K562 (cell line): ENCODE measurements around the gene SUCNR1. TPM values are rescaled to one million over a fixed set of nuclear protein-coding genes. Genes with fewer than 3 reads are reported as not detected.

ENCODE experiments used
- ATAC-seq: fragments of 200-7000 bp; cut with Tn5 transposase; 3 replicates; pipeline ENCODE4 v1.9.1; 2020; ENCODE audit warnings: moderate library complexity
- BruUV-seq: library from RNA; stranded (reverse); fragments of 400-500 nt; replicated peaks from 2 replicates; lab custom pipeline; 2021; lab: Mats Ljungman, UMichigan
- CTCF ChIA-PET: fragments of 300-600 bp; formaldehyde crosslinking; extraction: SDS; loops from one replicate; lab custom pipeline; 2021; ENCODE audit warnings: low intra/inter-chr PET ratio; lab: Yijun Ruan, JAX
- POLR2A ChIA-PET: fragments of 300-600, 350-650 bp; sonication (Branson Sonifier 250); formaldehyde crosslinking; extraction: SDS; loops from one replicate; lab custom pipeline; 2021; ENCODE audit warnings: antibody characterized with exemption, inconsistent platforms; lab: Yijun Ruan, JAX
- DNase-seq, 4 experiments: peaks; one replicate each; pipeline versions ENCODE4 v3.0.0 to v3.0.0-alpha.2; 2011 to 2018; ENCODE audit warnings: low spot score in 3 of 4, mixed read lengths in 3 of 4; ENCODE audit errors: extremely low read depth in 1 of 4
- FAIRE-seq: peaks from 2 replicates; lab custom pipeline; 2011; peaks lifted over from hg19 to GRCh38; lab: Jason Lieb, UNC
- H2AFZ ChIP-seq: 2 replicates; pipeline ENCODE4 v1.6.0; 2011; ENCODE audit warnings: low read depth, low read length, control low read depth, inconsistent platforms
- H3K27ac ChIP-seq: fragments of 200-600 bp; 3 replicates; pipeline ENCODE4 v1.8.0; 2011; ENCODE audit warnings: low read depth, mild to moderate bottlenecking, control low read depth, inconsistent platforms, low read length, moderate library complexity, mixed read lengths; ENCODE audit errors: extremely low read depth
- H3K27me3 ChIP-seq, 2 experiments: fragments of 300-600 bp in 1 of 2; 2 replicates in 1 of 2; 3 replicates in 1 of 2; pipeline versions ENCODE4 v1.6.0 to v1.8.0; 2011; ENCODE audit warnings: inconsistent platforms in 2 of 2, low read length in 2 of 2, mild to moderate bottlenecking in 1 of 2, mixed read lengths in 1 of 2, moderate library complexity in 1 of 2; ENCODE audit not compliant: control insufficient read depth in 2 of 2, insufficient read depth in 2 of 2
- H3K36me3 ChIP-seq: fragments of 300-600 bp; 3 replicates; pipeline ENCODE4 v1.8.0; 2011; ENCODE audit warnings: mild to moderate bottlenecking, low read length, inconsistent platforms; ENCODE audit not compliant: control insufficient read depth, insufficient read depth
- H3K4me1 ChIP-seq, 2 experiments: fragments of 200-600 bp in 1 of 2; replicated peaks in 1 of 2; 2 replicates in 1 of 2; 3 replicates in 1 of 2; pipeline versions ENCODE4 v1.5.1 to v1.8.0; 2011; ENCODE audit warnings: inconsistent platforms in 2 of 2, low read length in 2 of 2, mild to moderate bottlenecking in 1 of 2, mixed read lengths in 1 of 2, moderate library complexity in 1 of 2; ENCODE audit not compliant: control insufficient read depth in 2 of 2, insufficient read depth in 2 of 2
- H3K4me2 ChIP-seq: 2 replicates; pipeline ENCODE4 v1.6.1; 2011; ENCODE audit warnings: low read length, control low read depth, inconsistent platforms, mixed read lengths; ENCODE audit not compliant: insufficient read depth
- H3K4me3 ChIP-seq: fragments of 200-600 bp; sonication (generic), shearing (Covaris generic); 2 replicates; pipeline ENCODE4 v1.5.1; 2016; ENCODE audit warnings: control low read depth, inconsistent platforms
- H3K79me2 ChIP-seq: fragments of 200-600 bp; 3 replicates; pipeline ENCODE4 v1.8.0; 2011; ENCODE audit warnings: low read length, inconsistent platforms; ENCODE audit not compliant: control insufficient read depth, insufficient read depth
- H3K9ac ChIP-seq, 2 experiments: 2 replicates each; pipeline versions ENCODE4 v1.6.0 to v1.6.1; 2011; ENCODE audit warnings: low read depth in 2 of 2, low read length in 2 of 2, control low read depth in 1 of 2, inconsistent platforms in 1 of 2, mild to moderate bottlenecking in 1 of 2, mixed read lengths in 1 of 2; ENCODE audit not compliant: insufficient read depth in 1 of 2
- H3K9me1 ChIP-seq: one replicate; pipeline ENCODE4 v1.6.0; 2011; ENCODE audit warnings: inconsistent platforms, mild to moderate bottlenecking, low read length, moderate library complexity; ENCODE audit not compliant: control insufficient read depth, insufficient read depth
- H3K9me3 ChIP-seq: replicated peaks from 2 replicates; pipeline ENCODE4 v1.5.1; 2011; ENCODE audit warnings: low read depth, low read length, inconsistent platforms; ENCODE audit not compliant: control insufficient read depth, insufficient read depth
- H4K20me1 ChIP-seq: replicated peaks from 2 replicates; pipeline ENCODE4 v1.6.1; 2011; ENCODE audit warnings: low read length, inconsistent platforms, mixed read lengths; ENCODE audit not compliant: control insufficient read depth, insufficient read depth
- FOXJ3 ChIP-seq: sonication (generic); formaldehyde crosslinking; IDR thresholded peaks from 2 replicates; pipeline ENCODE4 v1.4.0; 2020; ENCODE audit warnings: mild to moderate bottlenecking, missing genetic modification reagents
- HDAC2 ChIP-seq: fragments of 450-650 bp; IDR thresholded peaks from 2 replicates; pipeline ENCODE4 v1.6.1; 2016; ENCODE audit warnings: mild to moderate bottlenecking
- LARP7 ChIP-seq: fragments of 450-650 bp; IDR thresholded peaks from 2 replicates; pipeline ENCODE4 v1.6.1; 2016
- NFRKB ChIP-seq: fragments of 450-650 bp; IDR thresholded peaks from 2 replicates; pipeline ENCODE4 v1.6.1; 2016; ENCODE audit warnings: low read depth
- RBFOX2 ChIP-seq: fragments of 200-400 bp; formaldehyde crosslinking; IDR thresholded peaks from 2 replicates; pipeline ENCODE4 v1.6.1; 2017; ENCODE audit warnings: low read depth, mild to moderate bottlenecking, low read length, moderate library complexity
- SIN3B ChIP-seq: fragments of 450-650 bp; IDR thresholded peaks from 2 replicates; pipeline ENCODE4 v1.6.1; 2017; ENCODE audit warnings: low read depth, mild to moderate bottlenecking, moderate library complexity
- TBP ChIP-seq: optimal IDR thresholded peaks from 2 replicates; pipeline ENCODE3; 2011; ENCODE audit warnings: low read depth, low read length, improper control_type of control experiment
- U2AF1 ChIP-seq: fragments of 200-400 bp; formaldehyde crosslinking; optimal IDR thresholded peaks from 2 replicates; pipeline ENCODE3; 2017; ENCODE audit warnings: mild to moderate bottlenecking, low read depth, low read length, moderate library complexity
- ZKSCAN1 ChIP-seq: fragments of 150-350 bp; IDR thresholded peaks from 2 replicates; pipeline ENCODE4 v1.6.1; 2016; ENCODE audit warnings: low read depth, low read length
- ZNF184 ChIP-seq: sonication (generic); formaldehyde crosslinking; IDR thresholded peaks from 2 replicates; pipeline ENCODE4 v1.5.0; 2020; ENCODE audit warnings: missing genetic modification reagents
- ZNF239 ChIP-seq: fragments of 250-450 bp; sonication (Bioruptor Pico); IDR thresholded peaks from 2 replicates; pipeline ENCODE4 v1.4.0; 2020; ENCODE audit warnings: mild to moderate bottlenecking
- ZSCAN29 ChIP-seq: fragments of 450-650 bp; IDR thresholded peaks from 2 replicates; pipeline ENCODE4 v1.6.1; 2017
- WGBS: fragments of 100-300 bp; shearing (Covaris generic); methylation state at CpG from one replicate; pipeline ENCODE4 v1.1.6; 2016; ENCODE audit warnings: low coverage, mixed read lengths; ENCODE audit not compliant: insufficient coverage; ENCODE audit errors: missing lambda C conversion rate; 5-methylcytosine and 5-hydroxymethylcytosine counted together
- in situ Hi-C: fragments of 300-500 bp; cut with MboI; formaldehyde crosslinking; loops from 4 replicates; pipeline ENCODE4 v1.15.0; 2018; ENCODE audit warnings: inconsistent platforms, mixed read lengths
- intact Hi-C: fragments of 100-400 bp; cut with micrococcal nuclease; formaldehyde crosslinking; loops from 2 replicates; pipeline ENCODE4 v1.14.2; 2022
- polyA plus RNA-seq, 8 experiments: library from polyadenylated mRNA; depleted of rRNA in 4 of 8; stranded (reverse) in 5 of 8; unstranded in 3 of 8; fragments of >200 nt; fragmentation: Nextera tagmentation in 2 of 8; fragmentation: Illumina TruSeq in 1 of 8; extraction: Ambion mirVana in 2 of 8; extraction: Trizol in 1 of 8; gene quantifications; 2 replicates each; pipeline versions ENCODE4 v1.2.1 to v1.2.3, GENCODE V29; 2011 to 2014; ENCODE audit warnings: inconsistent platforms in 1 of 8, missing spikeins in 1 of 8
- total RNA-seq, 7 experiments: library from RNA; depleted of rRNA in 6 of 7; stranded (reverse); fragments of >200 nt in 6 of 7; fragmentation: Illumina TruSeq in 2 of 7; extraction: Trizol in 2 of 7; gene quantifications; 2 replicates each; pipeline versions ENCODE4 v1.2.1 to v1.2.3, GENCODE V29; 2011 to 2021; ENCODE audit warnings: low replicate concordance in 1 of 7

The SUCNR1 gene
- total and polyA plus RNA-seq, 9 of the 15 experiments (the other 6 are each of a cell fraction or from before 2014, with no cell fraction given) = 0.04 to 0.54 (median 0.13) TPM

GRCh38 chr3:151856641-151857040 lies 16.8 kb upstream of the SUCNR1 start:
- CTCF ChIA-PET = no interaction called here
- no peak for TF ChIP-seq LARP7
- peak; percentile 65; the same call in 1 of the 2 replicates for TF ChIP-seq ZKSCAN1
- no peak for TF ChIP-seq RBFOX2
- no peak for TF ChIP-seq ZNF184 (CRISPR knock-in tag)
- no peak for TF ChIP-seq SIN3B
- POLR2A ChIA-PET = no interaction called here

GRCh38 chr3:151859233-151859673 lies 14.2 kb upstream of the SUCNR1 start:
- no TSS peak for BruUV-seq
- no peak overlapping the region for H2AFZ ChIP-seq
- DNase-seq (no peak), ATAC-seq (no peak), FAIRE-seq (no peak)
- TF ChIP-seq TBP = no peak
- no peak for TF ChIP-seq NFRKB
- no peak for TF ChIP-seq U2AF1
- no peak for TF ChIP-seq FOXJ3 (CRISPR knock-in tag)
- TF ChIP-seq ZNF239 (CRISPR knock-in tag) = no peak
- no peak for TF ChIP-seq ZSCAN29
- TF ChIP-seq HDAC2 = no peak
- H3K4me3 ChIP-seq = no peak overlapping the region
- H4K20me1 ChIP-seq = no peaks in the 10 kb centered on the region
- no peaks in the 10 kb centered on the region for H3K4me1 ChIP-seq
- H3K36me3 ChIP-seq = no peaks in the 10 kb centered on the region
- H3K9me3 ChIP-seq = no peaks in the 10 kb centered on the region
- H3K79me2 ChIP-seq = no peaks in the 10 kb centered on the region
- H3K27me3 ChIP-seq = no peaks in the 10 kb centered on the region
- no peak overlapping the region for H3K27ac ChIP-seq
- H3K9ac ChIP-seq = no peak overlapping the region
- no peak overlapping the region for H3K4me2 ChIP-seq
- POLR2A ChIA-PET = no interaction called here
- no peaks in the 10 kb centered on the region for H3K9me1 ChIP-seq
- intact Hi-C loops (no loop called here), in situ Hi-C loops (no loop called here)
- CTCF ChIA-PET = no interaction called here
- WGBS = 43% methylated on average over 2 of the region's 2 CpGs

More at GRCh38 chr3:151856641-151857040, 16.8 kb upstream of the SUCNR1 start:
- no TSS peak for BruUV-seq
- Histone ChIP-seq H3K27ac (no peak overlapping the region), H3K27me3 (no peaks in the 10 kb centered on the region), H3K9ac (no peak overlapping the region), H3K4me3 (no peak overlapping the region), H3K36me3 (no peaks in the 10 kb centered on the region), H3K4me1 (peaks cover 4 to 8% of the 10 kb centered on the region in 2 experiments; a peak in 3 of 5 replicates), H3K79me2 (no peaks in the 10 kb centered on the region), H3K9me1 (no peaks in the 10 kb centered on the region), H3K9me3 (no peaks in the 10 kb centered on the region; the same call in 1 of the 2 replicates), H4K20me1 (no peaks in the 10 kb centered on the region), H2AFZ (no peak overlapping the region), H3K4me2 (no peak overlapping the region)
- ATAC-seq (no peak), FAIRE-seq (no peak), DNase-seq (no peak)
- intact Hi-C loops (no loop called here), in situ Hi-C loops (no loop called here)
- 57% methylated on average over 2 of the region's 2 CpGs for WGBS
